Measurements from ENCODE around the gene CCDC194.

- TF ChIP-seq CTCF (IDR thresholded peaks at IDR 0.05) = no peak
- TF ChIP-seq POLR2A (IDR thresholded peaks at IDR 0.05) = no peak
Observed at GRCh38 chr19:17404621-17405249, 10.7 kb upstream of the CCDC194 start.

Measured in lower leg skin (tissue), 3 donors.